Muscle of leg (tissue), 11 donors: ENCODE results near the gene MRPS23. TPM values are rescaled to one million over a fixed set of nuclear protein-coding genes. Genes with fewer than 3 reads are reported as not detected.

Experiments used
- DNase-seq: peaks from one replicate; pipeline ENCODE4 v3.0.0; 2013
- H3K27ac ChIP-seq: one replicate; pipeline ENCODE4 v1.5.1; 2013; ENCODE audit warnings: mild to moderate bottlenecking, low read length, control low read depth
- H3K27me3 ChIP-seq: one replicate; pipeline ENCODE4 v1.6.1; 2013; ENCODE audit warnings: low read length; ENCODE audit not compliant: control insufficient read depth, insufficient read depth
- H3K36me3 ChIP-seq: one replicate; pipeline ENCODE4 v1.6.1; 2013; ENCODE audit warnings: low read length; ENCODE audit not compliant: control insufficient read depth, insufficient read depth
- H3K4me1 ChIP-seq: one replicate; pipeline ENCODE4 v1.6.1; 2013; ENCODE audit warnings: low read length; ENCODE audit not compliant: control insufficient read depth, insufficient read depth
- H3K4me3 ChIP-seq: one replicate; pipeline ENCODE4 v1.5.1; 2013; ENCODE audit warnings: low read length, control low read depth
- H3K9me3 ChIP-seq: replicated peaks from 2 replicates; pipeline ENCODE4 v1.6.1; 2013; ENCODE audit warnings: low read depth, low read length; ENCODE audit not compliant: control insufficient read depth
- WGBS: methylation state at CpG from one replicate; pipeline ENCODE4 v1.1.5; 2013; ENCODE audit warnings: missing lambda C conversion rate; ENCODE audit not compliant: insufficient coverage; 5-methylcytosine and 5-hydroxymethylcytosine counted together
- polyA plus RNA-seq, 8 donors: library from polyadenylated mRNA; unstranded; fragments of 120-200 nt; gene quantifications; one replicate each; pipeline versions ENCODE4 v1.2.1 to v1.2.3, GENCODE V29; 2013; ENCODE audit warnings: inconsistent platforms in 1 of 8, low replicate concordance in 1 of 8; ENCODE audit not compliant: insufficient read length in 8 of 8, insufficient read depth in 1 of 8
- total RNA-seq: library from RNA; stranded (reverse); fragments of 120-200 nt; gene quantifications from one replicate; pipeline ENCODE4 v1.2.4, GENCODE V29; 2013

The MRPS23 gene
- total and polyA plus RNA-seq, 9 donors: 34.3 to 46.0 (median 41.0) TPM

DNA sequence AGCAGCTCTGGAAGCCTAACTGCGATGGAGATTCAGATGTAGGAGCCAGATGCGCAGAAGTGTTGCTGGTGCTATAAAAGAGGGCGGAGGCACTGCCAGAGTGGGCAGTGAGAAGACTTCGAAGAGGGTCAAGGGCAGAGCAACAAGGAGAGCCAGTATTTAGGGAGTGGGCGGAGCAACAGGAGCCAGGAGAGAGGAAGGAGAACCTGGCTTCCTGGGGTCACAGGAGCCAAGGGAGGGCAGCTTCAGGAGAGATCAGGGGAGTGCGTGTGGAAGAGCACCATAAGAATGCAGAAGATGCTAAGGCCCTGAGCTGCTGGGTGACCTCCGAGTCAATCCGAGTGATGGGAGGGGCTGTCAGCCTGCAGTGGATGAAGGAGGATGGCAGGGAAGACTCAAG lies 14.4 kb upstream of the MRPS23 start:
- H3K27ac ChIP-seq: no peak overlapping the region
- peaks cover 59% of the 10 kb centered on the region for H3K4me1 ChIP-seq

GRCh38 chr17:57862694-57863667 lies 13.1 kb upstream of the MRPS23 start:
- Histone ChIP-seq H3K9me3 (no peaks in the 10 kb centered on the region), H3K27ac (peak overlapping the region; percentile 79), H3K27me3 (peaks cover 2% of the 10 kb centered on the region), H3K36me3 (peaks cover 43% of the 10 kb centered on the region), H3K4me1 (peaks cover 50% of the 10 kb centered on the region), H3K4me3 (no peak overlapping the region)
- 32% methylated on average over 10 of the region's 16 CpGs for WGBS
- peak; percentile 80 for DNase-seq

More for the DNA sequence above, 14.4 kb upstream of the MRPS23 start:
- Histone ChIP-seq H3K36me3 (peaks cover 45% of the 10 kb centered on the region), H3K4me3 (no peak overlapping the region), H3K27me3 (peaks cover 2% of the 10 kb centered on the region), H3K9me3 (no peaks in the 10 kb centered on the region)
- DNase-seq: no peak
- WGBS: 63% methylated on average over 8 of the region's 8 CpGs

DNA sequence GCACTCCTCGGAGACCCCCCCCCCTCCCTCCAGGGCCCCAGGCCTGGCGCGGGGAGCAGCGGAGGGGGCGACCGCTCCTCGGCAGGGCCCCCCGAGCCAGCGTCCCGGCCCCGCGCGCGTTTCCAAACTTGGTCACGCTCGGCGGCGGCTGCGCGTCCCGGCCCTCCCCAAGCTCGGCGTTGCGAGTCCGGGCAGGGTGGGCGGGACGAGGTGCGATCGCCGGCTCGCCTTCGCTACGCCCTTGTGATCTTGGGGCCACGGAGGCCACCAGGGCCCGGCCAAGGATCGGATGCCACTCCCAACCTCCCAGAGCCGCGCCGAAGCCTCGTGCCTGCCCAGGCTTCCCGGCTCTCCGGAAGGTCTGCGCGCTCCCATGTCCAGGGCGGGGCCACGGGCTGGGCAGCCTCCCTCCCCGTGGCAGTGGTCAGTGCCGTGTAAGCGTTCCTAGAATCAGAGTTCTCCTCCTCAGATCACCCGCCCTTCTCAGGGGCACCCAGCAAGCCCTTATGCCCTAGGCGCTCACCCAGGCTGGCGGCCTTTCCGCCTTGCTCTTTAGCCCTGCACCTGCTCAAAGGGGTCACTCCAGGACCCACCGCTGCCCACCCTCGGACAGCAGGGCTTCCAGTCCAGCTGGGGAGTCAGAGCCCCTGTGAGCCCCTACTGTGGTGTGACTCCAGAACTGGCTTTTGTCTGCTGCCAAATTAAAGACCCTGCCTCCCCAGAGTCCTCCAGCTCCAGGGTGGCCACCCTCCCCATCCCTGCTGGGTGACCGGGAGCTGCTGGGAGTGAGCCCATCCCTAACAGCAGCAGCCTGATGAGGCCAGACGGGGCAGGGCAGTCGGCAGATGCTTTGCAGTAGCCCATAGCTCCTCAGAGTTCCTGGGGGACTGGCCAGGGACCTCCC lies 12.2 kb upstream of the MRPS23 start:
- Histone ChIP-seq H3K9me3 (no peaks in the 10 kb centered on the region), H3K36me3 (peaks cover 35% of the 10 kb centered on the region), H3K27ac (peak overlapping the region; percentile 79), H3K27me3 (peaks cover 2% of the 10 kb centered on the region), H3K4me3 (peak overlapping the region; percentile 46), H3K4me1 (peaks cover 44% of the 10 kb centered on the region)
- 5% methylated on average over 57 of the region's 58 CpGs for WGBS
- DNase-seq: peak; percentile 74

- peaks cover 44% of the 10 kb centered on the region for H3K4me1 ChIP-seq
- 8% methylated on average over 22 of the region's 34 CpGs for WGBS
- peaks cover 28% of the 10 kb centered on the region for H3K36me3 ChIP-seq
- peak overlapping the region; percentile 46 for H3K4me3 ChIP-seq
- H3K27ac ChIP-seq: peak overlapping the region; percentile 23
- no peaks in the 10 kb centered on the region for H3K9me3 ChIP-seq
- peaks cover 2% of the 10 kb centered on the region for H3K27me3 ChIP-seq
- peak; percentile 75 for DNase-seq
Measured at GRCh38 chr17:57861000-57861789, 11.4 kb upstream of the MRPS23 start.

DNA sequence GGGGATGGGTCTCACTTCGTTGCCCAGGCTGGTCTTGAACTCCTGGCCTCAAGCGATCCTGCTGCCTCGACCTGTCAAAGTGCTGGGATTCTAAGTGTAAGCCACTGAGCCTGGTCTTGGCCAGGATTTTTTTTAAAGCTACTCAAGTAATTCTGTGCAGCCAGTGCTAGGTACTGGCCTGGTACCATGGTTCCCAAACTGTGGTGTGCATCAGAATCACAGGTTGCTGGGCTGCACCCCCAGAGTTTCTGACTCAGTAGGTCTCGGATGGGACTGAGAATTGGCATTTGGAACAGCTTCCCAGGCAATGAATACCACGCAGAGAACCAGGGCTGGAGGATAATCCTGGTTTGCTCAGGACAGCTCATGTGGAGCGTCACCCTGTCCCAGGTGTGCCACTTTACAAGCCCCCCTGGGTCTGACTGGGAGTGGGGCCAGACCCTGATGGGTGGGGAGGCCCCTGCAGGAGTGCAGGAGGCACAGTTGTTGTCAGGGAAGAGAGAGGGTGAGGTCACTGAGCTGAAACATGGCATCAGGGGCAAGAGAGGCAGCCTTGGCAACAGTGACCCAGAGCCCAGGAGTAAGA lies 10.7 kb upstream of the MRPS23 start:
- no peak for DNase-seq
- 81% methylated on average over 5 of the region's 6 CpGs for WGBS
- no peaks in the 10 kb centered on the region for H3K9me3 ChIP-seq
- peaks cover 44% of the 10 kb centered on the region for H3K4me1 ChIP-seq
- no peak overlapping the region for H3K4me3 ChIP-seq
- H3K27ac ChIP-seq: no peak overlapping the region
- peaks cover 2% of the 10 kb centered on the region for H3K27me3 ChIP-seq
- peaks cover 24% of the 10 kb centered on the region for H3K36me3 ChIP-seq

DNA sequence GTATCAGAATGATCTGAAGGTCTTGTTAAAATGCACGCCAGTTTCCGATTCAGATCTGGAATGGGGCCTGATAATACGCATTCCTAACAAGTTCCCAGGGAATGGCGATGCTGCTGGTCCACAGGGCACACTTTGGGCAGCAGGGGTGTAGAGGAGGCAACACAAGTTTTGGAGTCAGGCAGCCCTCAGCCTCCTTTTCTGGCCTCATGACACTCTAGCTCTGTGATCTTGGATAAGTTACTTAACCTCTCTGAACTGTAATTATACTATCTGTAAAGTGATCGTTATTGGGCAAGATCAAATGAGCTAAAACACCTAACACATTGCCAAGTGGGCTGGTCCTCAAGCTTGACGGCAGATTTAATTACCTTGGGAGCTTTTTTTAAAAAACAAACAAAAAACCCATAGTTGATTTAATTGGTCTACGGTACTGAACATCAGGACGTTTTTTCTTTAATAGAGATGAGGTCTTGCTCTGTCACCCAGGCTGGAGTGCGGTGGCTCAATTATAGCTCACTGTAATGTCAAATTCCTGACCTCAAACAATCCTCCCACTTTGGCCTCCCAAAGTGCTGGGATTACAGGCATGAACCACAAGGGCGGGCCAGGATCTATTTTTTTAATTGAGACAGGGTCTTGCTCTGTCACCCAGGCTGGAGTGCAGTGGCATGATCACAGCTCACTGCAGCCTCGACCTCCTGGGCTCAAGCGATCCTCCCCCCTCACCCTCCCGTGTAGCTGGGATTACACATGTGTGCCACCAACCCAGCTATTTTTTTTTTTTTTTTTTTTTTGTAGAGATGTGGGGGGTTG lies 10.0 kb upstream of the MRPS23 start:
- Histone ChIP-seq H3K4me3 (no peak overlapping the region), H3K4me1 (peaks cover 50% of the 10 kb centered on the region), H3K36me3 (peaks cover 17% of the 10 kb centered on the region), H3K27me3 (peaks cover 2% of the 10 kb centered on the region), H3K27ac (no peak overlapping the region), H3K9me3 (no peaks in the 10 kb centered on the region)
- no peak for DNase-seq
- WGBS: 81% methylated on average over 4 of the region's 13 CpGs

DNA sequence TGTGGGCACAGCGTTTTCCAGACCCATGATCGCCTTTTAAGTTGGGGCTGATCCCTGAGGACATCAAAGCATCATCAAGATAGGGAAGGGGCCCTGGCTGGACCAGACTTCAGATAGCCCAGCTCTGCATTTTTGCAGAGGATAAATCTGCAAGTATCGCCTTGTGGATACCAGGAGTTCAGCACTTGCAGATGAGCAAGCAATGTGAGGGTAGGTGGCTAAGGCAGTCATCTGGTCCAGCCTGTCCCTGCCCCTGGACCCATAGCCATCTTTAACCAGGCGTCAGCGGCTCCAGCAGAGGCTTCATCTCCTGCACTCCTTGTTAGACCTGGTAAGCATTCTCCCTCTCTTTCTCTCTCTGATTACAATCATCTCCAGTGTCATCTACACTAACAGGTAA lies 9.0 kb upstream of the MRPS23 start:
- no peak for DNase-seq
- no peak overlapping the region for H3K4me3 ChIP-seq
- peaks cover 45% of the 10 kb centered on the region for H3K4me1 ChIP-seq
- 64% methylated on average over 3 of the region's 5 CpGs for WGBS
- H3K27me3 ChIP-seq: peaks cover 4% of the 10 kb centered on the region
- no peaks in the 10 kb centered on the region for H3K9me3 ChIP-seq
- H3K36me3 ChIP-seq: peaks cover 9% of the 10 kb centered on the region
- no peak overlapping the region for H3K27ac ChIP-seq

DNA sequence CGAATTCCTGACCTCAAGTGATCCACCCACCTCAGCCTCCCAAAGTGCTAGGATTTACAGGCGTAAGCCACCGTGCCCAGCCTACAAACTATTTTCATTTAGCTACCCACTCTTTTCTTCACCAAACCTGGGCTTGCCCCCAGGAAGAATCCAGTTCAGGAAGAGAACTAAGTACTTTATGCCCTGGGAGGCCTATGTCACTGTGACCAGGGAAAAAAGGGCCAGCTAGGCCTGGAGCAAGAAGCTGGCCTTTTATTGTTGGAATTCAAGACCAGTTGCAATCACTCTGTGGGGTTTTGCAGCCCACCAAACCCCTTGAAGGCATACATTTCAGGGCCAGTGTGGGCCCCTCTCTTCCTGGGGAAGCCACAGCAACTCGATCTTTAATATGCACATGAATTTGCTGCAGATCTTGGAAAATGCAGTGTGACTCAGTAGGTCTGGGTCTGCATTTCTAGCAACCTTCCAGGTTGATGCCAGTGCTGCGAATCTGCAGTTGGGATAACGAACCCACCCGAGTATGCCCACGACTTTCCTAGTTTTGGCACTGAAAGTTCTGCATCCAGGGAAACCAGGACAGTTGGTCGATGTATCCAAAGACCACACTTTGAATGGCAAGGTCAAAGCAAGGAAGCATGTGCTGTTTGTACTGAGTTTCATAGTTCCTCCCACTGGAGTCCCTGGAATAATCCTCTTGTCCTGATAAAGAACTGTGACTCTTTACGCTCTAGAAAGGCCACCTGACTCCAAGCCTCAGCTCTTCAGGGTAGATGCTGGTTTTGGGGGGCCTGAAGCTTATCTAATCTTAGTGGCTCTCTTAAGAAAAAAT lies 7.2 kb upstream of the MRPS23 start:
- no peak for DNase-seq
- no peaks in the 10 kb centered on the region for H3K9me3 ChIP-seq
- peaks cover 4% of the 10 kb centered on the region for H3K36me3 ChIP-seq
- WGBS: 88% methylated on average over 7 of the region's 10 CpGs
- H3K27ac ChIP-seq: no peak overlapping the region
- H3K4me1 ChIP-seq: peaks cover 46% of the 10 kb centered on the region
- peaks cover 4% of the 10 kb centered on the region for H3K27me3 ChIP-seq
- H3K4me3 ChIP-seq: no peak overlapping the region
